NB4 (cell line): Measurements from ENCODE around the gene ACOX1.

Experiments
- CTCF ChIP-seq: IDR thresholded peaks from one replicate; pipeline ENCODE4 v1.5.1; 2012; ENCODE audit warnings: low read depth, low read length
- MAX ChIP-seq: IDR thresholded peaks from 2 replicates; pipeline ENCODE4 v1.6.1; 2011; ENCODE audit warnings: low read depth, low read length
- POLR2A ChIP-seq: IDR thresholded peaks from 2 replicates; pipeline ENCODE4 v1.6.1; 2011; ENCODE audit warnings: mild to moderate bottlenecking; ENCODE audit not compliant: insufficient read length; ENCODE audit errors: extremely low read depth

GRCh38 chr17:75942473-75942872 is 36.5 kb downstream of the ACOX1 start:
- no peak for TF ChIP-seq MAX
- TF ChIP-seq CTCF = no peak
- no peak for TF ChIP-seq POLR2A
